ENCODE data around the gene PHLPP2.

DNA sequence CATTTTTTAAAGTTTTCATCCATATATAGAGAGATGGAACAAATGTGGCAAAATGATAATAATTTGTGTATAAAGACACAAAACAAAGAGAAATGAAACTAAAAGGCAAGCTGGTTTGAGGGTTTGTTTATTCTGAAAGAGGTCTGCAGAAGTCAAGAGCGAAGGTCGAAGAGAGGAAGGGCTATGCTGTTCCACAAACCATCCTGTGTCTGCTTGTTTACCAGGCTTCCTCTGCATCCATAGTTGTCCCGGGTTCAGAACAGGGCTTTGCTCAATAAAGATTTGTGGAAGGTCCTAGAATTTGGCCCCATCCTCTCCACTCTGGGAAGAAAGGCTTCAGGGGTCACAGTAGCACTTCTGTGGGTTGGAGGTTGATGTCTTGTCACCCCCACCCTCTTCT lies 100.9 kb downstream of the PHLPP2 start:
- TF ChIP-seq EZH2phosphoT487 (IDR thresholded peaks at IDR 0.05; ENCODE audit: borderline replicate concordance), result no peak
- TF ChIP-seq, protein P1, sequence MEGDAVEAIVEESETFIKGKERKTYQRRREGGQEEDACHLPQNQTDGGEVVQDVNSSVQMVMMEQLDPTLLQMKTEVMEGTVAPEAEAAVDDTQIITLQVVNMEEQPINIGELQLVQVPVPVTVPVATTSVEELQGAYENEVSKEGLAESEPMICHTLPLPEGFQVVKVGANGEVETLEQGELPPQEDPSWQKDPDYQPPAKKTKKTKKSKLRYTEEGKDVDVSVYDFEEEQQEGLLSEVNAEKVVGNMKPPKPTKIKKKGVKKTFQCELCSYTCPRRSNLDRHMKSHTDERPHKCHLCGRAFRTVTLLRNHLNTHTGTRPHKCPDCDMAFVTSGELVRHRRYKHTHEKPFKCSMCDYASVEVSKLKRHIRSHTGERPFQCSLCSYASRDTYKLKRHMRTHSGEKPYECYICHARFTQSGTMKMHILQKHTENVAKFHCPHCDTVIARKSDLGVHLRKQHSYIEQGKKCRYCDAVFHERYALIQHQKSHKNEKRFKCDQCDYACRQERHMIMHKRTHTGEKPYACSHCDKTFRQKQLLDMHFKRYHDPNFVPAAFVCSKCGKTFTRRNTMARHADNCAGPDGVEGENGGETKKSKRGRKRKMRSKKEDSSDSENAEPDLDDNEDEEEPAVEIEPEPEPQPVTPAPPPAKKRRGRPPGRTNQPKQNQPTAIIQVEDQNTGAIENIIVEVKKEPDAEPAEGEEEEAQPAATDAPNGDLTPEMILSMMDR (conservative IDR thresholded peaks at IDR 0.05; ENCODE audit: low read length), result no peak
